Measurements from ENCODE around the gene COL11A2. TPM values are rescaled to one million over a fixed set of nuclear protein-coding genes. Genes with fewer than 3 reads are reported as not detected.

COL11A2 gene
- total RNA-seq (2022) = 0.91 and 1.5 TPM in 2 replicates
- percentile 17 among the genes with signal in this experiment for Bru-seq, nascent RNA
- percentile 49 among the genes with signal in this experiment for BruChase-seq, experiment 1, labeled RNA remaining after a 6-hour chase
- BruChase-seq, experiment 2, labeled RNA remaining after a 2-hour chase = percentile 30 among the genes with signal in this experiment
- long read RNA-seq = 0 reads

- H3K4me1 Mint-ChIP-seq (ENCODE audit: insufficient read depth, unreplicated experiment) = peaks cover under 1% of the 10 kb centered on the region
- TF ChIP-seq CTCF (IDR thresholded peaks at IDR 0.05; ENCODE audit: unreplicated experiment) = no peak
- H3K4me3 Mint-ChIP-seq (ENCODE audit: unreplicated experiment) = no peak within 1 kb of the TSS
- BruUV-seq (replicated peaks) = no TSS peak
- no peaks in the 10 kb centered on the region for H3K9me3 Mint-ChIP-seq (ENCODE audit: unreplicated experiment)
- CTCF ChIA-PET = no interaction called here
- intact Hi-C loops (cut with micrococcal nuclease) = no loop called here
- no peak for DNase-seq (ENCODE audit: unreplicated experiment)
- POLR2A ChIA-PET = interaction anchor here (0.7 kb wide), 1 partner anchor 28 kb away, joined by 3 read pairs; no protein-coding TSS in a partner anchor
- peaks cover 30% of the 10 kb centered on the region for H3K36me3 Mint-ChIP-seq (ENCODE audit: insufficient read depth, unreplicated experiment)
- H3K27me3 Mint-ChIP-seq (ENCODE audit: insufficient read depth, unreplicated experiment) = no peaks in the 10 kb centered on the region
- H3K27ac Mint-ChIP-seq (ENCODE audit: low read depth, unreplicated experiment) = no peak within 1 kb of the TSS
Observed at GRCh38 chr6:33192105-33192646, at the start of gene COL11A2. TSS of gene COL11A2 (minus strand) at chr6:33192467. CDS start at chr6:33192240, 227 bp downstream.

- TF ChIP-seq CTCF (IDR thresholded peaks at IDR 0.05; ENCODE audit: unreplicated experiment) = no peak
- ChIA-PET POLR2A (no interaction called here), CTCF (no interaction called here)
- Mint-ChIP-seq H3K4me3 (ENCODE audit: unreplicated experiment) (no peak overlapping the region), H3K9me3 (ENCODE audit: unreplicated experiment) (no peaks in the 10 kb centered on the region), H3K27me3 (ENCODE audit: insufficient read depth, unreplicated experiment) (peaks cover 46% of the 10 kb centered on the region), H3K4me1 (ENCODE audit: insufficient read depth, unreplicated experiment) (no peaks in the 10 kb centered on the region), H3K36me3 (ENCODE audit: insufficient read depth, unreplicated experiment) (no peaks in the 10 kb centered on the region), H3K27ac (ENCODE audit: low read depth, unreplicated experiment) (no peak overlapping the region)
- intact Hi-C loops (cut with micrococcal nuclease) = no loop called here
- no TSS peak for BruUV-seq (replicated peaks)
- no peak for DNase-seq (ENCODE audit: unreplicated experiment)
Observed at GRCh38 chr6:33241968-33242367, 49.7 kb upstream of the COL11A2 start.

DNA sequence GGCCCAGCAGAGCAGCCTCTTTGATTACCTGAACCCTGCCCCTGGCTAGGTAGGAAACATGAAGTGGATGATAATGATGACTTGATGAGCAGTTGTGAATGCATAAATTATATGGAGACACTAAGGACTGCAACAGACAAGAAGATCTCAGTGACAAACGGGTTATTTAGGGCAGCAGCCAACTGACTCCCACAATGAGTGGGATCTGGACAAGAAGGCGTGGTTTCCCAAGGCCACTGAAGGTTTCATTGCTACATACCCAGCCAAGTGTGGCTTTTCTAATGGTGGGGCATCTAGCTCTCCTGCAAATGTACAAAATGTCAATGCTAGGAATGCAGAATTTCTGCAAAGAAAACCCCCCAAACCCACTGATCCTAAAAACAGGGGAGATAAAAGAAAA lies 45.5 kb upstream of the COL11A2 start:
- H3K27me3 Mint-ChIP-seq (ENCODE audit: insufficient read depth, unreplicated experiment) = peaks cover 57% of the 10 kb centered on the region
- no peak for TF ChIP-seq CTCF (IDR thresholded peaks at IDR 0.05; ENCODE audit: unreplicated experiment)
- intact Hi-C loops (cut with micrococcal nuclease) = no loop called here
- no peaks in the 10 kb centered on the region for H3K4me1 Mint-ChIP-seq (ENCODE audit: insufficient read depth, unreplicated experiment)
- no peak overlapping the region for H3K27ac Mint-ChIP-seq (ENCODE audit: low read depth, unreplicated experiment)
- no peaks in the 10 kb centered on the region for H3K36me3 Mint-ChIP-seq (ENCODE audit: insufficient read depth, unreplicated experiment)
- no TSS peak for BruUV-seq (replicated peaks)
- ChIA-PET CTCF (interaction anchor here (0.8 to 1.1 kb wide), 2 partner anchors 41 to 108 kb away, joined by 3 read pairs; no protein-coding TSS in a partner anchor), POLR2A (interaction anchor here (1.0 to 1.4 kb wide), 2 partner anchors 16 to 34 kb away, joined by 4 to 5 read pairs; partner anchors contain the start of gene VPS52)
- no peak for DNase-seq (ENCODE audit: unreplicated experiment)
- H3K9me3 Mint-ChIP-seq (ENCODE audit: unreplicated experiment) = no peaks in the 10 kb centered on the region
- no peak overlapping the region for H3K4me3 Mint-ChIP-seq (ENCODE audit: unreplicated experiment)

DNA sequence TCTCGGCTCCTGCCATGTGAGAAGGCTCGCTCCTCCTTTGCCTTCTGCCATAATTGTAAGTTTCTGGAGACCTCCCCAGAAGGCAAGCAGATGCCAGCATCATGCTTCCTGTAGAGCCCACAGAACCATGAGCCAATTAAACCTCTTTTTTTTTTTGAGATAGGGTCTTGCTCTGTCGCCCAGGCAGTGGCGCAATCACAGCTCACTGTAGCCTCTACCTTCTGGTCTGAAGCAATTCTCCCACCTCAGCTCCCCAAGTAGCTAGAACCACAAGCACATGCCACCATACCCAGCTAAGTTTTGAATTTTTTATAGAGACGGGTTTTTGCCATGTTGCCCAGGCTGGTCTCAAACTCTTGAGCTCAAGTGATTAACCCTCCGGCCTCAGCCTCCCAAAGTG lies 44.6 kb upstream of the COL11A2 start:
- Mint-ChIP-seq H3K4me1 (ENCODE audit: insufficient read depth, unreplicated experiment) (no peaks in the 10 kb centered on the region), H3K9me3 (ENCODE audit: unreplicated experiment) (no peaks in the 10 kb centered on the region), H3K4me3 (ENCODE audit: unreplicated experiment) (no peak overlapping the region), H3K36me3 (ENCODE audit: insufficient read depth, unreplicated experiment) (no peaks in the 10 kb centered on the region), H3K27me3 (ENCODE audit: insufficient read depth, unreplicated experiment) (peaks cover 56% of the 10 kb centered on the region), H3K27ac (ENCODE audit: low read depth, unreplicated experiment) (no peak overlapping the region)
- CTCF ChIA-PET = interaction anchor here (0.6 to 0.7 kb wide), 2 partner anchors 8 to 304 kb away, joined by 3 to 5 read pairs; no protein-coding TSS in a partner anchor
- BruUV-seq (replicated peaks) = no TSS peak
- POLR2A ChIA-PET = no interaction called here
- intact Hi-C loops (cut with micrococcal nuclease) = no loop called here
- no peak for DNase-seq (ENCODE audit: unreplicated experiment)
- no peak for TF ChIP-seq CTCF (IDR thresholded peaks at IDR 0.05; ENCODE audit: unreplicated experiment)

All from MCF 10A (cell line).